ENCODE data around the gene SH2D3C.

SH2D3C gene

DNA sequence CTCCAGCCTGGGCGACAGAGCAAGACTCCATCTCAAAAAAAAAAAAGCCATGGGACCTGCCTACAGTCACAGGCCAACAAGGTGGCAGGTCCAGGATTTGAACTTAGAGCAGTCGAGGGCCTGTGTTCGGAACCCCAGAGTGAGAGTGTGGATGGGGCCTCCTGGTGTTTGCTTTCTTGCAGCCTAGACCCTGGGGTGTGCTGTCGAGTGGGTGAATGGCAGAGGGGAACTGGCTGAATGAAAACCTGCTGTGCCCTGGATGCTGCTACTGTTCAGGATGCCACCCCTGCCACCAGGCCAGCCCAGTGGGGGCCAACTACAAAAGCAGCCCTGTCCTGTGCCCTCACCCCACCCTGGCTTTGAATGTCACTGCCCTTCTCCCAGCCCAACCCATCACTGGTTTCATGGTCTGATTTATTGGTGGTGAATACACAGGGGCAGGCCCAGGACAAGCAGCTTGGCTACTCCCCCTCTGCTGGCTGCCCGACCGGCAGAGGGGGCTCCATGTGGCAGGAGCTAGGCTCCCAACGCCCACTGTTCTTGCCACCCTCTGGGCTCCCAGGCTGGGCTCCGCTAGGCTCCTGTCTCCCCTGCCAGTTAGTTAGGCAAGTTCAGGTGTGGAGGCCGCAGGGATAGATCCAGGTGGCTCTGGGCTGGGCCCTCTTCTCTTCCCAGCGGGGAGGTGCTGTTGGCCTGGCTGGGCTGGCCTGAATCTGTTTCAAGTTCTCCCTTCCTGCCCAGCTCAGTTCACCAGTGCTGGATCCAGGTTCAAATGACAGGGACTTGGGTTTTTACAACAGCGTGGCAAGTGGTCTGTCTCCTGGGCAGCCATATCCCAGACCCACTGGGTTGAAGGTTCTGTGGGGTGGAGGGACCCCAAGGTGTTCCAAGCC, 36.4 kb upstream of the SH2D3C start:
- peaks cover 70% of the 10 kb centered on the region for H3K36me3 ChIP-seq (replicated peaks)

DNA sequence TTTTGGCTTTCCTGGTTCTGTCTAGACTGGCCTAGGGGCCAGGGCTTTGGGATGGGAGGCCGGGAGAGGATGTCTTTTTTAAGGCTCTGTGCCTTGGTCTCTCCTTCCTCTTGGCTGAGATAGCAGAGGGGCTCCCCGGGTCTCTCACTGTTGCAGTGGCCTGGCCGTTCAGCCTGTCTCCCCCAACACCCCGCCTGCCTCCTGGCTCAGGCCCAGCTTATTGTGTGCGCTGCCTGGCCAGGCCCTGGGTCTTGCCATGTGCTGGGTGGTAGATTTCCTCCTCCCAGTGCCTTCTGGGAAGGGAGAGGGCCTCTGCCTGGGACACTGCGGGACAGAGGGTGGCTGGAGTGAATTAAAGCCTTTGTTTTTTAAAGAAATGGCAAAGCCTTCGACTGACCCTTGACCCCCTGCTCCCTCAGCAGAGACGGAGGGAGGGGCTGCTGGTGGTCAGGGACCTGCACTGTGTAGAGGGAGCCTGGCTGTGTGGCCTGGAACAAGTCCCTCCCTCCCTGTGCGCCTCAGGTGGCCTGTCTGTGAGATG, 35.3 kb upstream of the SH2D3C start:
- Histone ChIP-seq H3K36me3 (replicated peaks) (peaks cover 68% of the 10 kb centered on the region), H3K27ac (no peak overlapping the region), H3K4me3 (ENCODE audit: low read depth, low read length) (no peak overlapping the region), H3K27me3 (replicated peaks) (no peaks in the 10 kb centered on the region)
- DNase-seq, result no peak
- in situ Hi-C loops (cut with HindIII; ENCODE audit: low pct_ligation_motif_present, low sequenced_read_pairs), result no loop called here
- TF ChIP-seq, protein P1, sequence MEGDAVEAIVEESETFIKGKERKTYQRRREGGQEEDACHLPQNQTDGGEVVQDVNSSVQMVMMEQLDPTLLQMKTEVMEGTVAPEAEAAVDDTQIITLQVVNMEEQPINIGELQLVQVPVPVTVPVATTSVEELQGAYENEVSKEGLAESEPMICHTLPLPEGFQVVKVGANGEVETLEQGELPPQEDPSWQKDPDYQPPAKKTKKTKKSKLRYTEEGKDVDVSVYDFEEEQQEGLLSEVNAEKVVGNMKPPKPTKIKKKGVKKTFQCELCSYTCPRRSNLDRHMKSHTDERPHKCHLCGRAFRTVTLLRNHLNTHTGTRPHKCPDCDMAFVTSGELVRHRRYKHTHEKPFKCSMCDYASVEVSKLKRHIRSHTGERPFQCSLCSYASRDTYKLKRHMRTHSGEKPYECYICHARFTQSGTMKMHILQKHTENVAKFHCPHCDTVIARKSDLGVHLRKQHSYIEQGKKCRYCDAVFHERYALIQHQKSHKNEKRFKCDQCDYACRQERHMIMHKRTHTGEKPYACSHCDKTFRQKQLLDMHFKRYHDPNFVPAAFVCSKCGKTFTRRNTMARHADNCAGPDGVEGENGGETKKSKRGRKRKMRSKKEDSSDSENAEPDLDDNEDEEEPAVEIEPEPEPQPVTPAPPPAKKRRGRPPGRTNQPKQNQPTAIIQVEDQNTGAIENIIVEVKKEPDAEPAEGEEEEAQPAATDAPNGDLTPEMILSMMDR (IDR thresholded peaks at IDR 0.05; ENCODE audit: low read depth, low read length, missing control alignments), result no peak

More for the DNA sequence above, 36.4 kb upstream of the SH2D3C start:
- no peak for DNase-seq
- Histone ChIP-seq H3K27me3 (replicated peaks) (no peaks in the 10 kb centered on the region), H3K27ac (no peak overlapping the region), H3K4me3 (ENCODE audit: low read depth, low read length) (no peak overlapping the region)
- TF ChIP-seq, protein P1 (IDR thresholded peaks at IDR 0.05; ENCODE audit: low read depth, low read length, missing control alignments), result peak; percentile 17
- in situ Hi-C loops (cut with HindIII; ENCODE audit: low pct_ligation_motif_present, low sequenced_read_pairs), result no loop called here

DNA sequence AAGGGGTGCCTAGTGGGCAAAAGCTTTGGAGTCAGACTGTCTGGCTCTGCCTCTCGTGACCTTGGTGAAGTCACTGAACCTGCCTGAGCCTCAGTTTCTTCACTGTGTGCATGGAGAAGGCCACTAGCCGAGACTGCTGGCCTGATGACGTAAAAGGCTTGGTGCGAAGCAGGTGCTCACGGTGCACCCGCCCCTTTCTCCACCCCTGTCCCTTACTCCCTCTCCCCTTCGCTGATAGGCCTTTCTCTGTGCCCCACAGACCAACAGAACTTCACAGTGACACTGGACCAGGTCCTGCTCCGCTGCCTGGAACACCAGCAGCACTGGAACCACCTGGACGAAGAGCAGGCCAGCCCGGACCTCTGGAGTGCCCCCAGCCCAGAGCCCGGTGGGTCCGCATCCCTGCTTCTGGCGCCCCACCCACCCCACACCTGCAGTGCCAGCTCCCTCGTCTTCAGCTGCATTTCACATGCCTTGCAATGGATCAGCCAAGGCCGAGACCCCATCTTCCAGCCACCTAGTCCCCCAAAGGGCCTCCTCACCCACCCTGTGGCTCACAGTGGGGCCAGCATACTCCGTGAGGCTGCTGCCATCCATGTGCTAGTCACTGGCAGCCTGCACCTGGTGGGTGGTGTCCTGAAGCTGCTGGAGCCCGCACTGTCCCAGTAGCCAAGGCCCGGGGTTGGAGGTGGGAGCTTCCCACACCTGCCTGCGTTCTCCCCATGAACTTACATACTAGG, 34.6 kb upstream of the SH2D3C start:
- DNase-seq, result no peak
- no peak overlapping the region for H3K4me3 ChIP-seq (ENCODE audit: low read depth, low read length)
- peaks cover 68% of the 10 kb centered on the region for H3K36me3 ChIP-seq (replicated peaks)
- no peak overlapping the region for H3K27ac ChIP-seq
- TF ChIP-seq, protein P1 (IDR thresholded peaks at IDR 0.05; ENCODE audit: low read depth, low read length, missing control alignments), result no peak
- no peaks in the 10 kb centered on the region for H3K27me3 ChIP-seq (replicated peaks)
- in situ Hi-C loops (cut with HindIII; ENCODE audit: low pct_ligation_motif_present, low sequenced_read_pairs), result no loop called here

DNA sequence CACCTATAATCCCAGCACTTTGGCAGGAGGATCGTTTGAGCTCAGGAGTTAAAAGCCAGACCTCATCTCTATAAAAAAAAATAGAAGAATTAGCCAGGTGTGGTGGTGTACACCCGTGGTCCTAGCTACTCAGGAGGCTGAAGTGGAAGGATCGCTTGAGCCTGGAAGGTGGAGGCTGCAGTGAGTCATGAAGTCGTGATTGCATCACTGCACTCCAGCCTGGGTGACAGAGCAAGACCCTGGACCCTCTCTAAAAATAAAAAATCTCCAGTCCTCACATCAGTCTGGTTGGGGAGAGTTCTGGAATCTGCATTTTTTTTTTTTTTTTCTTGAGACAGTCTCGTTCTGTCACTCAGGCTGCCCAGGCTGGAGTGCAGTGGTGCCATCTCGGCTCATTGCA, 33.5 kb upstream of the SH2D3C start:
- Histone ChIP-seq H3K4me3 (ENCODE audit: low read depth, low read length) (no peak overlapping the region), H3K36me3 (replicated peaks) (peaks cover 66% of the 10 kb centered on the region), H3K27ac (no peak overlapping the region), H3K27me3 (replicated peaks) (no peaks in the 10 kb centered on the region)
- TF ChIP-seq, protein P1 (IDR thresholded peaks at IDR 0.05; ENCODE audit: low read depth, low read length, missing control alignments), result no peak
- DNase-seq, result no peak
- in situ Hi-C loops (cut with HindIII; ENCODE audit: low pct_ligation_motif_present, low sequenced_read_pairs), result no loop called here

DNA sequence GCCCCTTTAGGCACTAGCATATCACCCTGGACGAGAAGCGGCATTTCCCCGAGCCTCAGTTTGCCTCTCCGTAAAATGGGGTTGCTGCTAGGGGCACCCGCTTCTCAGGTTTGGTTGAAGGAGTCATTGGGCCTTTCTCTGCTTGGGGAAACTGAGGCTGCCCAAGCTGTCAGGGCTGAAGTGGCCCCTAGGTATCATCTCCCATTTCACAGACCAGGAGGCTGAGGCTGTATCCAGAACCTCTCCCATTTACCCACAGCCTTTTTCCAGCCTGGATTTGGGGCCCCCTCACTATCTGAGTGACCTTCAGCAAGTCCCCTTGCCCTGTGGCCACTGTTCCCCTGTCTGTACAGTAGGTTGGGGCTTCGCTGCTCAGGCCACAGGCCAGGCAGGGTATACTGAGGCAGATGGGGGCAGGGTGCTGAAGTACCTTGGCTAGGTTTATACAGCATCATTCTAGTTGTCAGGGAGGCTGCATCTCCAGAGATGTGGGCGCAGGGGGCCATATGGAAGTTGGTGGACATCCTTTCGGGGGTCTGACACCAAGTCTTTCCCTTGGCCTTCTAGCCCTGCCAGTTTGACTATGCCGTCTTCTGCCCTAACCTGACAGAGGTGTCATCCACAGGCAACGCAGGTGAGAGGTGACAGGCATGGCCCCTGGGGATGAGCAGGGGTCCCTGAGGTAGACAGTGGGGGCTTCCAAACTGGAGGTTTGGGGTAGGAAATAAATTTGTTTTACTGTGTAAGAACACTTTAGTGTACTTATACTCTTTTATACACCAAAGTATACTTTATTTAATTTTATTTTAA, 32.1 kb upstream of the SH2D3C start:
- H3K36me3 ChIP-seq (replicated peaks), result peaks cover 70% of the 10 kb centered on the region
- no peak overlapping the region for H3K4me3 ChIP-seq (ENCODE audit: low read depth, low read length)
- in situ Hi-C loops (cut with HindIII; ENCODE audit: low pct_ligation_motif_present, low sequenced_read_pairs), result no loop called here
- DNase-seq, result no peak
- TF ChIP-seq, protein P1 (IDR thresholded peaks at IDR 0.05; ENCODE audit: low read depth, low read length, missing control alignments), result no peak
- H3K27ac ChIP-seq, result no peak overlapping the region
- H3K27me3 ChIP-seq (replicated peaks), result no peaks in the 10 kb centered on the region

Data from brain microvascular endothelial cell (primary cell).